HG02840 (cell line): ENCODE results near the gene TPO.
"Not testable (repeated sequence)": the region's sequence is repeated elsewhere in the genome, so short reads cannot be mapped to it uniquely, and the experiment has no call there.

Experiments
- ATAC-seq: cut with Tn5 transposase; IDR thresholded peaks from one replicate; pipeline ENCODE4 v1.9.1; 2021; ENCODE audit warnings: mild to moderate bottlenecking, moderate library complexity, moderate number of reproducible peaks; ENCODE audit not compliant: unreplicated experiment, low FRiP score

TPO gene

DNA sequence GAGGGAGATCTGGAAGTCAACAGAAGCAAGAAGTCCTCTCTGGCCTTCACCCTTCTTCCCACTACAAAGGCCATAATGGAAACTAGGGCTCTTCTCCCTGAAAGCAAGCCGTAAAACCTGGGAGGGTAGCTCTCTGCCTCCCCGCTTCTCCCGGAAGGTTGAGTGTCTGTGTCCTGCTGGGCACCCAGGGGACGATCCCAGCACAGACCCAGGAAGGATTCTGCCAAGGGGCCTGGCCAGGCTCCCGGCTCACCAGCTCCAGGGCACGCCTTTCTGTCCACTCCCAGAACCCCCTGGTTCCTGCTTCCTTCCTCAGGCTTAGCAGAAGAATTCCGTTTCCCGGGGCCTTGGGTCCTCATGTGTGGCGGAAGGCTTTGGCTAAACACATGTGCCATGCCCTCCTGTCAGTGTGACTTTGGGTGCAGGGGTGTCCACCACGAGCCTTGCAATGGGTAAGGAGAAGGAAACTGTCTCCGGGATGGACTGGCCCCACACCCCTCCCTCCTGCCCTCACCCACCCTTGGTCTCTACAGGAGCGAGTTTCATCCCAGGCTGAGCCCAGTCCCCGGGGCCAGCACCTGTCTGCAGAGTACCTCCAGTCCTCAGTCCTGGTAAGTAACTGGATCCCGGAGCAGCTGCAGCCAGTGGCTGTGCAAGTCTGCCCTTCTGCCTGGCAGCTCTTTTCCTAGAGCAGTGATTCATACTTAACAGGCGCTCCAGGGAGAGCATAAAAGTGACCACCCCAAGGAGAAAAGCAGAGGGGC is 135.8 kb downstream of the TPO start:
- no peak for ATAC-seq

DNA sequence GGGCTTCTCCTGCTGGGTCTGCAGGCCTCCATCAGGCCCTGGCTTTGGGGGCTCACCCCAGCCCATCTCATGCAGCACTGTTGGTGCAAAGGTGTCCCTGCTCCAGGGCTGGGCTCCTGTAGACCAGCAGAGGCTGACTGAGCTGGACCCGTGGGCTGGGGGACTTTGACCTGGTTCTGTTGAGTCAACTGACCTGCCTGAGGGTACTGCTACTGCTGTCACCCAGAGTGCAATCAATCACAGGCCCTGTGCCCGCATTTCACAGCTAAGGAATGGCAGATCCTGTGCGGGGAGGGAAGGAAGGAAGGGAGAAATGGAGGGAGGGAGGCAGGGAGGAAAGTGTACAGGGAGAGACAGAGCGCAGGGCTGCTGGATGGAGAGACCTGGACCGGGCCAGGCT is 136.8 kb downstream of the TPO start:
- ATAC-seq = no peak

DNA sequence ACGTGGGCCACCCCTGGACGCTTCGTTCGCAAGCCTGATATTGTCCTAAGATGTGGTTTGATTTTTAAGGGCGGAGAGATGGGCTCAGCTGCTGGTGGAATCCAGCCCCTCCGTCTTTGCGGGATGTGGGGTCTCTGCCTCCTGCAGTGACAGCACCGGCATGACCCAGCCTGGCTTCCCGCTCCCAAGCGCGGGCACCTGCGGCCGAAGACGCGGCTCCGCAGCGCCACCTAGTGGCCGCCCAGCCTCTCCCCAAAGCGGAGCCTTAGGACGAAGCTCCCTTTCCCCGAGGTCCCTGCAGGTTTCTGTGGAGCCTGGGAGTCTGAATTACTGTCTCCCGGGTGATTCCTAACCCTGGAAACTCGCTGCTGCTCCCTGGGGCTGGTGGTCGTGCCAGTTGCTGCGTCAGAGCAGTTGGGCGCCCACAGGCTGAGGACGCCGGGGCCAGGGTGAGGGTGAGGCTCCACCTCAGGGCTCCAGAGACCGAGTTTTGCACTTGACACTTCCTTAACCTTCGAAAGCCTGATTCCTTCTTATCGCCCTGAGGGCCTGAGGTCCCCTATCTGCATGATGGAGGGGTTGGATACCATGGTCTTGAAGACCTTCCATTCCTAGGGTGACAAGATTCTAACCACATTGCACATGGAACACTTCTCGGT is 137.5 kb downstream of the TPO start:
- no peak for ATAC-seq

DNA sequence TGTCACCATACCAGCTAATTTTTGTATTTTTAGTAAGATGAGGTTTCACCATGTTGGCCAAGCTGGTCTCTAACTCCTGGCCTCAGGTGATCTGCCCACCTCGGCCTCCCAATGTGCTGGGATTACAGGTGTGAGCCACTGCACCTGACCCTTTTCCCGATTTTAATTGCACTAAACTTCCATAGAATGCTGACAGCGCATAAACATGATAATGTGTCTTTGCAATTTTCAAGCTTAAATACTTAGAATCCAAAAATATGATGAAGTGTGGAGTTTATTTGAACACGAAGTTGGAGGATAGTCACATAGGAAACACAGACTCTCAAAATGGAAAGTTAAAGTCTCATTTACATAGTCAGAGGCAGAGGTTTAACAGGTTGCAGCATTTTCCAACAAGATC is 138.6 kb downstream of the TPO start:
- ATAC-seq = no peak

DNA sequence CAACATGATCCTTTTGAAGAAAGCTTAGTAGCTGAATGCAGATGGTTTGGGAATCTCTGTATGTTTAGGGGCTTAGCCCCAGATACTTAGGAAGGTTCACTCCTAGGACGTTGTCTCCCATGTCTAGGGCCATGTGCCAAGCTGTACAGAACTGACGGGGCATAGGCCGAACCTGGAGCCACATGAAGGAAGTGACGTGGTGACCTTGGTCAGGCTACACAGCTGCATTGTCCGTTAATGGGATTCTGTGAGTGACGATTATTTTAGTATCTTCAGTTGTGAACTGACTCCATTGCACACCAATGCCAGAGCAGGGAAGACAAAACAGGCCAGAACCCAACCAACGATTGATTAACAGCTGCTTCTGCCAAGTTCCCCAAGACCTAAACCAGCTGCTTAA is 139.3 kb downstream of the TPO start:
- no peak for ATAC-seq

DNA sequence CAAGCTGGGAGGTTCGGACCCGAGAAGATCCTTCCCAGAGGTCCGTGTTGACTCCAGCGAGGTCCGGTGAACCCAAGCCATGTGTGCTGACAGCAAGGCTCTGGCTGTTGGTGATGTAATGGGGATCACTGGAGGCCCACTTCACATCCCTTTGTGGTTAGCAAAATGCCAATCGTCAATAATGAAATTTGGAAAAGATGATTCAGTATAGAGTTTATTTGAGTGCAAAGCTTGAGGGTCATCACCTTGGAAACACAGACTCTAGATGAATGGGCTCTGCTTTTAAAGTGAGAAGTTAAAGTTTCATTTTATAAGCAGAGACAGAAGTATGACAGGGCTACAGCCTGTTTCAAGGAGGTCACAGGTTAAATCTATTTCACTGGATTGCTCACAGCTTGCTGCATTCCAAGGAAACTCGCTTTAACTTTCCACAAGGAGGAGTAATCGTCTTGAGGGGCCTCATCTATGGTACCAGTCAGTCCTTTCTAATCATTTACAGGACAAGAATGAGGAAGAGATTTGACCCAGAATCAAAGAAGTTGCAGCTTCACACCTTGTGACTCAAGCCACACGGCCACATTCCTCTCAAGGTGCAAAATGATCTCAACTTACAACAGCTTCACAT is 140.5 kb downstream of the TPO start:
- ATAC-seq = no peak

DNA sequence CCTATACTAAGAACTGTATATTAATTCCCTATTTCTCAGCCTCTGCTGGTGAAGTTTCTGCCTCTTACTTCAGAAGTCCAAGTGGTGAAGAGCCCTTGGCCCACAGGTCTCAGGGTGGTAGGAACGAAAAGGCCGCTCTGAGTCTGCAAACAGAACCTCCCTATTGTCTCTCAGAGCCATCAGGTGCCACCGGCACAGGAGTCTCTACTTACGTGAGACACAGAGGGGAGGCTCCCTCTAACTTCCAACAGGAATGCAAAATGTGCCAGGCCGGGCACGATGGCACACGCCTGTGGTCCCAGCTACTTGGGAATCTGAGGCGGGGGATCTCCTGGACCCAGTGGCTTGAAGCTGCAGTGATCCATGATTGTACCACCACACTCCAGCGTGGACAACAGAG is 143.0 kb downstream of the TPO start:
- no peak for ATAC-seq

DNA sequence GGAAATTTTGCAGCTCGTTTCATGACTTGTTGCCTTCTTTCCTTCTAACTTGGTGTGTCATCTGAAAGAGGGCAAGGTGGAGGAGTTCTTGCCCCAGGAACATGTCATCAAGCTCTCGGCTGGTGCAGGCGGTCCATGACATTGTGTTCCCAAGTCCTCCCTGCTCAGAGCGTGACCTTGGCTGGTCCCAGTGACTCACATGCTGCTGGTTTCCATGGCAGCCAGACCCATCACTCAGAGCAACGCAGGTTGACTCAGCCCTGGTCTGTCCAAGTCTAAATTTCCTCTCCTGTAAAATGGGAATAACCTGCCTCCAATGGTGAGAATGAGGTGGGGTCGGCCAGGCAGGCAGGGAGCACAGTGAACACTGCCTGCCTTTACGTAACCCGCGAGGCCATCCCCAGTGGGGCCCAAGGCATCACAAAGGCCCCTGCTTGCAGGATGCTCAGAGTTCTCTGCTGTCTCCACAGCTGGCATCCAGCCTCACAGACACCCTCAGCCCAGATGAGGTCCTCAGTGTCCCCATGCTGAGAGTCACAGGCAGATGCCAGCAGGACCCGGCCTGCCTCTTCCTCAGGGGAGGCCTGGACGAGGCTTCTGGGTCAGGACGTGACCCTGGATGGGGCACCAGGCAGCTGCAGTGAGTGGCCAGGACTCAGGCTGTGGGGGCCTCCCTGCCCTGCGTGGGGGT is 143.7 kb downstream of the TPO start:
- ATAC-seq = no peak

DNA sequence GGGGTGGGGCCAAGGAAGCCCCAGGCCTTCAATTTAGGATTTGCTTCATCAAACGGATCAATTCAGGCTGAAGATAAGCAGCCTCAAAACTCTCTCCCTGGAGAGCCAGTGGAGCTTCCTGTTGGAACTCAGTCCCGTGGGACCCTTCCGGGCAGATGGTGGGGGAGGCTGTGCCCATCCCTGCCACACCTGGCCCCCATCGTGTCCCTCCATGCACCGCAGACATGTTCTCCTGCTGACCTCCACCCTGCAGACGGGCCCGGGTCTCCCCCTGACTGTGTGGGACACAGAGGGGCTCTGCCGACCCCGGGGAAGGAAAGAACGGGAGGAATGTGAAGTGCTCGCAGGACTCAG is 144.2 kb downstream of the TPO start:
- no peak for ATAC-seq

DNA sequence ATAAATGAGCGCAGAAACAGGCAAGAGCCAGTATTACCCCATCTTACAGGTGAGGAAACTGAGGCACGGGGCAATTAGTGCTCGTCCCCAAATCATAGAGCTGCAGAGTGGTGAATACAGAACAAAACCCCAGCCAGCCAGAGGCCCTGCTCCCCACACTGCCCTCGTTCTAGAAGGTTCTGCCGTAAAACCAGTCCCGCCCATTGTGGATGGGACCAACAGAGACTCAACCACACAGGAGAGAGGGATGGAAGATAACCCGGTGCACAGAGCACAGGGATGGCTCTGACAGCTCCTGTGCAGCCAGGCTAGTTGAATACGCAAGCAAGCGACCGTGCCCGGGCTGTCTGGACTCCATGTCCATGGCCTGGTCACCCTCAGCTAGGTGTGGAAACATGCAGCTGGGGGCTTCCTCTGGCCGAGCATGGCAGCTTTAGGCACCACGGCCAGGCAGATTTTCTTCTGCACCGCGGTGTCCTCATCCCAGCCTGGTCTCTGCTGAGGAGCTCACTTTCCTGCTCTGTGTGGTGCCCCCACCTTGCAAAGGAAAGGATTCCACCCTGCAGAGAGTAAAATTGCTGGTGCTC is 146.4 kb downstream of the TPO start:
- ATAC-seq = no peak

DNA sequence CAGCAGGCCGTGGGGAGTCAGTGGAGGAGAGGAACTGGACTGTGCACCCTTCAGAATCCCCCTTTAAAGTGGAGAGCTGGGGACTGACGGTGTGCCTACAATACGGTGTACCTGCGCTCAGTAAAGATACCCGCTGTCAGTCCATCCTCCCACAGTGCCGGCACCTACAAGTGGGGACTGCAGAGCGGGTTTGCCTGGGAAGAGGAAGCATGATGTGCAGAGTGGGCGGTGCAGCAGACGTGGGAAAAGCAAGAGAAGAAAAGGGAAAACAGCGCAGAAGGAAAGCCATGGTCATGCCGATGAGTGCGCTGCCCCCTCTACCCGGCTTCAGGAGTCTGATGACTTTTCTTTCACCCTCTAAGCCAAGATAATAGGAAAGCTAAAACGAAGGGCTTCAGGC is 148.0 kb downstream of the TPO start:
- no peak for ATAC-seq

DNA sequence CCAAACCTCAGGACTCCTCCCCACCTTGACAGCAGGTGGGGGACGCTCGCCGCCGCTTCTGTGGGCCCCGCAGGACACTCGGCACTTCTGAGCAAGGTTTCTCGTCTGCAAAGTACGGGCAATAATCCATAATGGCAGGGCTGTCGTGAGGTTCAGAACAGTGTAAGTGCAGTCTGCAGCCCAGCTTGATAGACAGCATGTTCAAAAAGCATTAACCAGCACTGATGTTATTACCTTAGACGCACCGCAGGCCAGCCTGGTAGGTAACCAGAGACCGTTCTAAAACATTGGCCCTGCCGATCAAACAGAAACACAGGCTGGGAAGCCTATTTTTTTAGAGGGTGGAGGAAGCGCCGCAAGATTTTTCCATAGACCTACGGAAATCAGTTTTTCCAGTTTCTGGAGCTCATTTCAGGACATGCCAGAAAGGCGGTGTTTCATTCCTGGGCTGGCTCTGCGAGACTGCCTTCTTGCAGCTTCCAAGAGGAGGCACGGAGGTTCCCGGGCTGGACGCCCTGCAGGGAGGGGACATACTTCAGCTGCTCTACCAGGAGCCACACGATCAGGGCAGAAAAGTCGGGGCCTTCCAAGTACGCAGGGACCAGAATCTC is 148.7 kb downstream of the TPO start:
- ATAC-seq = no peak

DNA sequence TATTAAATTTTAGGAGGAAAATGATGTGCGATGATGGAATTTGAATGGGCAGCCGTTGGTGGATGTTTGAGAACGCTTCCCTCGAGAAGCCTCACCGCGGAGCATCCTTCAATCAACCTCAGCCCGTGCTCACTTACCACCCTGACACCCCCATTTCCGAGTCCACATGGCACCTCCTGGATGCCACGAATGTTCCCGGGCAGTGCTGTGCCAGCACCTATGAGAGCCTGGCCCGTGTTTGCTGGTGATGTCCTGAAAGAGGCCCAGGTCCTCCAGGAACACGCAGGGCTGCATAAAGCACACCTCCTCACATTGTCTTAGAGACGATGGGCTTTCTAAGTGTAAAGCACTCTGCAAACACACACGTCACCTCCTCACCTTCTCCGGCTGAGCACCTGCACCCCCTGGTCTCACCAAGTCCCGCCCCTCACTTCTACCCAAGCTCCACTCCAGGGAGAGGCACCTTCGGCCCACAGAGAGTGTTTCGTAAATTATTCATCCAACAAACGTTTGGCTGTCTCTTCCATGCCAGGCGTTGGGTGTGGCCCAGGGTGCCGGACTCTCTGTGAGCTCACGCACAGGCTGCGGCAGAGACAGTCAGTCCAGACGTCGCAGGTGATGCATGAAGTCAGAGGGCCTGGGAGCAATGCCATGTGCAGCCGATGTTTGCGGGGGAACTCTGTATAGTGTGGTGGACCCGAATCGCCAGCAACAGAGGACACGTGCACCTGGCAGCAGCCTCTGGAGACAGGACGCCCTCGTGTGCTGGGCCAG is 150.0 kb downstream of the TPO start:
- ATAC-seq = no peak

DNA sequence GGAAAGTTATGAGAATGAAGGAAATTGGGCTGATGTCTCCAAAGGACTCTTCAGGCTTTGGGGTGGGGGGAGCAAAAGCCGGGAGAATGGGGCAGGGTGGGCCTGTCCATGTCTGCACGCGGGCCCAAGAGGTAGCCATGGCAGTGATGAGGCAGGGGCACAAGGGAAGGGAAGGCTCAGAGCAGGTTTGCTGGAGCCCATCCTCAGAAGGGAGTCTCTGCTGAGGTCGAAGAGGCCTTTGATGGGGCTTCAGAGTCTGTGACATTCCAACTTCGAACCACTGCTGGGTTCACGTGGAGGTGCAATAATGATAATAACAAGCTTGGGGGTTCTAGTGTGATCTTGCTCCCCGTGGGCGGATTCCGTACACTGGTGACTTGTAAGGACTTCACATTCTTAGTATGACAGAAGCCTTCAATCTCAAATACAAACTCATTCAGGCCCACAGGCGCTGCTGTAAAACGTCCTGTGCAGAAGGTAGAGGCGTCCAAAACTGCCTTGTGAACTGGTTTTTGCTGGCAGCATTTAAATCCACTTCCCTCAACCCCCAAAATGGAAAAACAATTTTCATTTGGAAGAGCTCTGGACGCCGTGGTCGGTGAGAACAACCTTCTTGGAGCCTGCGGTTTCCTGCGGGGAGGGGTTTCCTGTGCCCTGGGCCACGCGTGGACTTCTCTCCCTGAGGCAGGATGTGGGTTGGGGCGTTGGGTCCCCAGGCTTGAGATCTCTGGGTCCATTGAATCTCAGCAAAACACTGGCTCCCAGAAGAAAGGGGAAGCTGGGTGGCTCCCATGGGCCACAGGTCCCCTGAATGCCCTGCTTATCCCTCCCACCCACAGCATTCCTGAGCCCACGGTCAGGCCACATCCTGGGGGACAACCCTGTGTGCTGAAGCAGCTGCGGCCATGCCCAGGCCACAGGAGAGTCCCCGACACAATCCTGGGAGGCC is 151.0 kb downstream of the TPO start:
- no peak for ATAC-seq

DNA sequence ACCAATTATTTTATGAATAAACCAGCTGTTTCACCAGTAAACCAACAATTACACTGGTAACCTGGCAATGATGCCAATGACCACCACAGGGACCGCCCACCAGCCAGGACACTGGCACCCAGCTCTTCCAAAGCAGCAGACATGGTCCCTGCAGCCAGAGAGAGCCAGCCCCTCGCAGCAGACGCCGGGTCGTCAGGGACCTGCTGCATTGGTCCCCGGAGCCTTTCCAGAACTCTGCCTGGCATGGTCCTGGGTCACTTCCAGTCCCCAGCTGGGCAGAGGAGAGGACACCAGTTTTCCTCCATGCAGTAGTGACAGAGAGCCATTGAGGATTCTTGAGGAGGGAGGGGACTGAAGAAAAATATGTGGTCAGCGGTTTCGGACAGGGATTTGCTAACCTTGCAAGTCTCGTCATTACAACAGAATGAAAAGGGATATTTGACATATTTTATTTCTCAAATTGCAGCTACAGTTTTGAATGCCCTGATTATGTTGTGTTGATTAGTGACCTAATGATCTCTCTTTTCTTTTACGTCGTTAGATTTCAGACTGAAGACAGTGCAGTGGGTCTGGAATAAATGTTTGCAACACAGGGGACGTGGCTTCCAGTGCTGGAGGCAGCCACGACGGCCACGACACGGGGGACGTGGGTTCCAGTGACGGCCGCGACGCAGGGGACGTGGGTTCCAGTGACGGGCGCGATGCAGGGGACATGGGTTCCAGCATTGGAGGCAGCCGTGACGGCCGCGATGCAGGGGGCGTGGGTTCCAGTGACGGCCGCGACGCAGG is 154.5 kb downstream of the TPO start:
- ATAC-seq = no peak

DNA sequence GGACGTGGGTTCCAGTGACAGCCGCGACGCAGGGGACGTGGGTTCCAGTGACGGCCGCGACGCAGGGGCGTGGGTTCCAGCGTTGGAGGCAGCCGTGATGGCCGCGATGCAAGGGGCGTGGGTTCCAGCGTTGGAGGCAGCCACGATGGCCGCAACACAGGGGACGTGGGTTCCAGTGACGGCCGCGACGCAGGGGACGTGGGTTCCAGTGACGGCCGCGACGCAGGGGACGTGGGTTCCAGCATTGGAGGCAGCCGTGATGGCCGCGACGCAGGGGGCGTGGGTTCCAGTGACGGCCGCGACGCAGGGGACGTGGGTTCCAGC is 155.0 kb downstream of the TPO start:
- ATAC-seq = not testable (repeated sequence)

DNA sequence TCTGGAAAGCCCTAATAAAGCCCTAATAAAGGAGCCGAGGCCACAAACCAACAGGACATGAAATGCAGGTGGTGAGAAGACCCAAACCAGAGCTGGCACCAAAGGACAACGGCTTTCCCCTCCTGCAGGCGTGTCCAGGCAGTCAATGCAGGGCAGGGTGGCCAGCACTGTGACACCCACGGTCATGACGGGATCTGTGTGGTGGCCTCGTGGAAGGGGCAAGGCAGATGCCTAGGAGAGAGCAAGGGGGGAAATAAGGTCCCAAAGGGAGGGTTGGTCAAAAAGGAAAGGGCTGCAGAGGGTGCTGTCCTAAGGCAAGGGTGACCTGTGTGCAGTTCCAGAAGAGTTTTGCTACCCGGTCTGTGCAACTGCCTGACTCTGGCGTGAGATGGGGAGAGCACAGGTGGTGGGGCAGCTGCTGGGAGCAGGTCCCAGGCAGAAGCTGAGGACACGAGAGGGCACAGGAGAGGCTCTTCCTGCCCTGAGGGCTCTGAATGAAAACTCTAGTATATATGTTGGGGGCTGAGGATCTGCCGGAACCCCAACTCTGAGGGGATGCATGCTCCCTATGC is 156.7 kb downstream of the TPO start:
- ATAC-seq = no peak
